Spleen (tissue), 11 donors: ENCODE data around the gene APOC4. TPM values are rescaled to one million over a fixed set of nuclear protein-coding genes. Genes with fewer than 3 reads are reported as not detected.

Experiments
- DNase-seq: peaks from one replicate; pipeline ENCODE4 v3.0.0-alpha.2; 2020
- H3K27ac ChIP-seq, 8 donors: fragments of 200-600 bp; sonication (generic) in 7 of 8; 1 replicate in 4 of 8; 2 replicates in 4 of 8; pipeline versions ENCODE4 v1.5.0 to v1.8.0; 2016 to 2021; ENCODE audit warnings: inconsistent platforms in 4 of 8, mild to moderate bottlenecking in 4 of 8, moderate library complexity in 1 of 8
- H3K27me3 ChIP-seq, 7 donors: fragments of 200-600 bp; sonication (generic) in 6 of 7; replicated peaks in 1 of 7; 1 replicate in 4 of 7; 2 replicates in 3 of 7; pipeline versions ENCODE4 v1.5.0 to v1.8.0; 2016 to 2021; ENCODE audit warnings: inconsistent platforms in 3 of 7, mild to moderate bottlenecking in 1 of 7
- H3K36me3 ChIP-seq, 6 donors: fragments of 200-600 bp; sonication (generic) in 5 of 6; 1 replicate in 4 of 6; 2 replicates in 2 of 6; pipeline versions ENCODE4 v1.5.0 to v1.8.0; 2016 to 2021; ENCODE audit warnings: inconsistent platforms in 2 of 6
- H3K4me1 ChIP-seq, 6 donors: fragments of 200-600 bp; sonication (generic) in 5 of 6; 1 replicate in 3 of 6; 2 replicates in 3 of 6; pipeline versions ENCODE4 v1.5.0 to v1.8.0; 2016 to 2021; ENCODE audit warnings: inconsistent platforms in 3 of 6
- H3K4me3 ChIP-seq, 8 donors: fragments of 200-600 bp; sonication (generic) in 7 of 8; 1 replicate in 4 of 8; 2 replicates in 4 of 8; pipeline versions ENCODE4 v1.5.0 to v1.8.0; 2016 to 2021; ENCODE audit warnings: inconsistent platforms in 4 of 8, mild to moderate bottlenecking in 4 of 8, moderate library complexity in 2 of 8
- H3K9me3 ChIP-seq, 8 donors: fragments of 200-600 bp; sonication (generic) in 7 of 8; 1 replicate in 4 of 8; 2 replicates in 4 of 8; pipeline versions ENCODE4 v1.5.0 to v1.8.0; 2016 to 2021; ENCODE audit warnings: inconsistent platforms in 4 of 8
- POLR2A ChIP-seq, 3 donors: fragments of 450-650 bp; IDR thresholded peaks; one replicate each; pipeline ENCODE4 v1.5.1; 2017; ENCODE audit warnings: antibody characterized with exemption in 3 of 3, mild to moderate bottlenecking in 1 of 3
- POLR2AphosphoS5 ChIP-seq, 3 donors: sonication (generic); formaldehyde crosslinking; IDR thresholded peaks; one replicate each; pipeline ENCODE4 v1.5.1; 2017; ENCODE audit warnings: antibody characterized with exemption in 3 of 3
- WGBS, 5 donors: extraction: QIAGEN DNeasy Blood & Tissue Kit in 3 of 5; methylation state at CpG; one replicate each; pipeline versions ENCODE4 v1.1.5 to v1.1.7; 2013 to 2018; 5-methylcytosine and 5-hydroxymethylcytosine counted together
- intact Hi-C: fragments of 100-400 bp; cut with DNase I; formaldehyde crosslinking; loops from one replicate; pipeline ENCODE4 v1.15.0; 2023; ENCODE audit warnings: low total_unique reads
- polyA plus RNA-seq, 3 donors: library from polyadenylated mRNA; stranded (reverse); fragments of 200-250 nt; gene quantifications; one replicate each; pipeline ENCODE4 v1.2.1, GENCODE V29; 2013
- total RNA-seq, 7 donors: library from RNA; depleted of rRNA in 3 of 7; stranded (reverse); fragments of >200 nt in 3 of 7; fragmentation: NEBNext Ultra II Directional in 4 of 7; extraction: Animal tissue kit (Norgen Biotek cat#: 25700) in 4 of 7; gene quantifications; one replicate each; pipeline versions ENCODE4 v1.1.0 to v1.2.1, GENCODE V29; 2016 to 2021
- TF ChIP-seq, protein P1 (sequence below), 11 experiments: fragments of 200-600 bp in 7 of 11; fragments of 450-650 bp in 4 of 11; sonication (generic) in 4 of 11; IDR thresholded peaks in 8 of 11; conservative IDR thresholded peaks in 3 of 11; 1 replicate in 7 of 11; 2 replicates in 4 of 11; pipeline versions ENCODE4 v1.4.0 to v1.8.0; 2016 to 2021; ENCODE audit warnings: antibody characterized with exemption in 11 of 11, inconsistent platforms in 4 of 11, mild to moderate bottlenecking in 1 of 11
- donor health status: healthy with polysubstance abuse.
- donor health status: DM: no; HTN: no; CAD: no; lungs with moderate emphysema.
- donor health status: DM: no; HTN: no; CAD: no.
- donor health status: Bipolar disorder and iron deficiency.
- donor health status: healthy.
- donor health status: DM: no; HTN: no; CAD: no.
- donor health status: DM: yes; HTN: yes; CAD: no.

The APOC4 gene
- total and polyA plus RNA-seq, 10 donors: 0.24 to 0.42 (median 0.32) TPM; not detected in 7

DNA sequence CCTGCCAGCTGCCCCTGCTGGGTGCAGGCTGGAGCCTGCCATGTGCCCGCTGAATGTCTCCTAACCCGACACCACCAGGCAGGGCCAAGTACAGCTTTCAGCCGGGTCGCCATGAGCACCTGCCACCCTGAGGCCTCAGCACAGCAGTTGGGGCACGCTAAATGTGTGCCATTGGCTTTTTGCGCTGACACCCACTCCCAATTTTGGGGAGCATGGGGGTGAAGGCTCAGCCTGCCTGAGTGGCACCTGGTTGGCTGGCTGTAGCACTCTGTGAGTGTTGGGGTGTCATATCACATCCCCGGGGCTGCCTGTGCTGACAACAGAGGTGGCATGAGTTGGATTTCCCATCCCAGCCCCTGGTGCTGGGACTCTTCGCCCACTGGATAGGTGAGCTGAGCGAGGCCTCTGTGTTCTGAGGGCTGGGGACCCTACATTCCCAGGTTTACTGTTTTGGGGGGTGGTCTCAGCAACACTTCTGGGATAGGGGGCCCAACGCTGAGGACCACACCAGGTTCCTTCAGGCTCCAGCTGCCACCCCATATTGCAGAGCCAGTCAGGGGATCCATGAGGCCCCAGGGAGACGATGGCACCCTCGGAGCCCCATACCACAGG, 52.0 kb downstream of the APOC4 start:
- peaks cover 4 to 54% (median 41%) of the 10 kb centered on the region in 6 donors for H3K36me3 ChIP-seq
- TF ChIP-seq POLR2A (IDR thresholded peaks at IDR 0.05) (no peak), POLR2AphosphoS5 (IDR thresholded peaks at IDR 0.05) (peak in 2 of 3 donors; percentile 14 to 58)
- TF ChIP-seq, protein P1, sequence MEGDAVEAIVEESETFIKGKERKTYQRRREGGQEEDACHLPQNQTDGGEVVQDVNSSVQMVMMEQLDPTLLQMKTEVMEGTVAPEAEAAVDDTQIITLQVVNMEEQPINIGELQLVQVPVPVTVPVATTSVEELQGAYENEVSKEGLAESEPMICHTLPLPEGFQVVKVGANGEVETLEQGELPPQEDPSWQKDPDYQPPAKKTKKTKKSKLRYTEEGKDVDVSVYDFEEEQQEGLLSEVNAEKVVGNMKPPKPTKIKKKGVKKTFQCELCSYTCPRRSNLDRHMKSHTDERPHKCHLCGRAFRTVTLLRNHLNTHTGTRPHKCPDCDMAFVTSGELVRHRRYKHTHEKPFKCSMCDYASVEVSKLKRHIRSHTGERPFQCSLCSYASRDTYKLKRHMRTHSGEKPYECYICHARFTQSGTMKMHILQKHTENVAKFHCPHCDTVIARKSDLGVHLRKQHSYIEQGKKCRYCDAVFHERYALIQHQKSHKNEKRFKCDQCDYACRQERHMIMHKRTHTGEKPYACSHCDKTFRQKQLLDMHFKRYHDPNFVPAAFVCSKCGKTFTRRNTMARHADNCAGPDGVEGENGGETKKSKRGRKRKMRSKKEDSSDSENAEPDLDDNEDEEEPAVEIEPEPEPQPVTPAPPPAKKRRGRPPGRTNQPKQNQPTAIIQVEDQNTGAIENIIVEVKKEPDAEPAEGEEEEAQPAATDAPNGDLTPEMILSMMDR (IDR thresholded peaks at IDR 0.05 in 8 of 11, conservative IDR thresholded peaks at IDR 0.05 in 3 of 11): no peak
- no peak for DNase-seq
- H3K4me3 ChIP-seq: no peak overlapping the region
- intact Hi-C loops: no loop called here
- 89 to 95% (median 92%) methylated on average over 8 to 12 of the region's 12 CpGs for WGBS, 5 donors
- H3K27me3 ChIP-seq: no peaks in the 10 kb centered on the region
- peaks cover 0 to 9% (median 5%) of the 10 kb centered on the region in 6 donors for H3K4me1 ChIP-seq
- H3K27ac ChIP-seq: peak overlapping the region in 1 of 8 donors; percentile 4
- H3K9me3 ChIP-seq: no peaks in the 10 kb centered on the region

Other genes with a start within 250 kb of the APOC4 start
- gene CEACAM16, start 243.1 kb upstream of the APOC4 start, total RNA-seq: not detected
- gene CEACAM16, start 243.1 kb upstream of the APOC4 start, polyA plus RNA-seq: not detected
- gene BCL3, start 193.5 kb upstream of the APOC4 start, total RNA-seq: 100 to 1,000 TPM in 4 of 7 donors, 10 to 100 TPM in 3; 64.3 to 229 (median 145) TPM
- 10 to 100 TPM; 26.5 to 56.7 (median 37.7) TPM for gene BCL3, start 193.5 kb upstream of the APOC4 start, polyA plus RNA-seq
- gene CBLC, start 164.3 kb upstream of the APOC4 start, total RNA-seq: not detected
- not detected for gene CBLC, start 164.3 kb upstream of the APOC4 start, polyA plus RNA-seq
- 10 to 100 TPM; 26.3 to 64.8 (median 55.6) TPM for gene BCAM, start 133.1 kb upstream of the APOC4 start, total RNA-seq
- 10 to 100 TPM in 1 of 3 donors, 1 to 10 TPM in 2; 4.9 to 28.6 (median 8.0) TPM for gene BCAM, start 133.1 kb upstream of the APOC4 start, polyA plus RNA-seq
- 100 to 1,000 TPM in 4 of 7 donors, 10 to 100 TPM in 3; 94.1 to 136 (median 101) TPM for gene NECTIN2, start 95.9 kb upstream of the APOC4 start, total RNA-seq
- gene NECTIN2, start 95.9 kb upstream of the APOC4 start, polyA plus RNA-seq: 10 to 100 TPM; 14.3 to 57.1 (median 41.6) TPM
- 10 to 100 TPM; 25.8 to 49.0 (median 33.0) TPM for gene TOMM40, start 51.0 kb upstream of the APOC4 start, total RNA-seq
- gene TOMM40, start 51.0 kb upstream of the APOC4 start, polyA plus RNA-seq: 10 to 100 TPM; 19.3 to 33.9 (median 30.4) TPM
- gene APOE, start 36.4 kb upstream of the APOC4 start, total RNA-seq: 1,000 to 10,000 TPM in 1 of 7 donors, 100 to 1,000 TPM in 6; 321 to 2,099 (median 745) TPM
- gene APOE, start 36.4 kb upstream of the APOC4 start, polyA plus RNA-seq: 1,000 to 10,000 TPM in 1 of 3 donors, 100 to 1,000 TPM in 2; 198 to 1,046 (median 619) TPM
- gene APOC1, start 27.6 kb upstream of the APOC4 start, total RNA-seq: 100 to 1,000 TPM in 6 of 7 donors, 10 to 100 TPM in 1; 90.0 to 355 (median 195) TPM
- gene APOC1, start 27.6 kb upstream of the APOC4 start, polyA plus RNA-seq: 100 to 1,000 TPM in 2 of 3 donors, 10 to 100 TPM in 1; 99.4 to 465 (median 348) TPM
- gene APOC2, start 3.8 kb downstream of the APOC4 start, total RNA-seq: 1 to 10 TPM in 6 of 7 donors, not detected in 1; 1.8 to 5.0 (median 2.6) TPM
- 10 to 100 TPM in 1 of 3 donors, 1 to 10 TPM in 2; 1.2 to 34.0 (median 6.2) TPM for gene APOC2, start 3.8 kb downstream of the APOC4 start, polyA plus RNA-seq
- gene CLPTM1, start 13.1 kb downstream of the APOC4 start, total RNA-seq: 10 to 100 TPM; 66.5 to 97.6 (median 91.0) TPM
- gene CLPTM1, start 13.1 kb downstream of the APOC4 start, polyA plus RNA-seq: 10 to 100 TPM; 44.9 to 62.8 (median 47.8) TPM
- gene RELB, start 59.2 kb downstream of the APOC4 start, total RNA-seq: 10 to 100 TPM; 16.6 to 67.4 (median 29.0) TPM
- gene RELB, start 59.2 kb downstream of the APOC4 start, polyA plus RNA-seq: 10 to 100 TPM; 23.8 to 48.7 (median 45.3) TPM
- gene CLASRP, start 96.8 kb downstream of the APOC4 start, total RNA-seq: 100 to 1,000 TPM in 6 of 7 donors, 10 to 100 TPM in 1; 97.6 to 153 (median 143) TPM
- 100 to 1,000 TPM in 2 of 3 donors, 10 to 100 TPM in 1; 61.3 to 215 (median 191) TPM for gene CLASRP, start 96.8 kb downstream of the APOC4 start, polyA plus RNA-seq
- gene ZNF296, start 134.2 kb downstream of the APOC4 start, total RNA-seq: 1 to 10 TPM; 3.9 to 7.5 (median 6.4) TPM
- gene ZNF296, start 134.2 kb downstream of the APOC4 start, polyA plus RNA-seq: 10 to 100 TPM in 1 of 3 donors, 1 to 10 TPM in 2; 7.3 to 11.9 (median 8.8) TPM
- gene GEMIN7, start 137.0 kb downstream of the APOC4 start, total RNA-seq: 10 to 100 TPM; 19.6 to 33.4 (median 23.1) TPM
- 10 to 100 TPM; 43.6 to 51.1 (median 49.7) TPM for gene GEMIN7, start 137.0 kb downstream of the APOC4 start, polyA plus RNA-seq
- 10 to 100 TPM; 16.2 to 27.1 (median 19.6) TPM for gene PPP1R37, start 150.9 kb downstream of the APOC4 start, total RNA-seq
- 10 to 100 TPM; 14.3 to 36.7 (median 20.3) TPM for gene PPP1R37, start 150.9 kb downstream of the APOC4 start, polyA plus RNA-seq
- under 1 TPM in 6 of 7 donors, not detected in 1; 0.20 to 0.77 (median 0.23) TPM for gene NKPD1, start 218.7 kb downstream of the APOC4 start, total RNA-seq
- gene NKPD1, start 218.7 kb downstream of the APOC4 start, polyA plus RNA-seq: under 1 TPM; 0.17 to 0.21 (median 0.19) TPM
- 10 to 100 TPM; 25.9 to 46.6 (median 36.3) TPM for gene TRAPPC6A, start 236.0 kb downstream of the APOC4 start, total RNA-seq
- gene TRAPPC6A, start 236.0 kb downstream of the APOC4 start, polyA plus RNA-seq: 100 to 1,000 TPM in 2 of 3 donors, 10 to 100 TPM in 1; 66.4 to 109 (median 105) TPM
- gene BLOC1S3, start 236.5 kb downstream of the APOC4 start, total RNA-seq: 10 to 100 TPM; 14.7 to 31.7 (median 17.9) TPM
- gene BLOC1S3, start 236.5 kb downstream of the APOC4 start, polyA plus RNA-seq: 1 to 10 TPM; 5.0 to 7.4 (median 7.4) TPM